ENCODE results near the gene C21orf91. TPM values are rescaled to one million over a fixed set of nuclear protein-coding genes. Genes with fewer than 3 reads are reported as not detected.

C21orf91 gene
- total RNA-seq, 2 experiments from 2014 or later = 67.9 to 75.2 TPM

DNA sequence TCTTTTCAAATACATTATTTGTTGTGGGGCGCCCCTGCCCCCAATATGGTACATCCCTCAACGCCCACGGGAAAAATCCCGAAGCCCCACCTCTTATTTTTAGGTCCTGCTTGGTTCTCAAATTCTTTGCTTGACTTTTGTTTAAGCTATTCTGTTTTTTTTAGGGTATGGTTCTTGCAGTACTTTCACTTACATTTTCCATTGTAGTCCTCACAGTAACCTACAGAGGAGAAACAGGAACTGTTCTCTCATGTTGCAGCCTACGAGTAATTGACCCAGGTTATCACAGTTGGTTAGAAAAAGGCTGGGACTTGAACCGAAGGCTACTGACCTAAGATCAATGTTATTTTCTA, 697 bp upstream of the C21orf91 start:
- Mint-ChIP-seq H3K27ac (peak overlapping the region; percentile 100), H3K4me1 (peaks cover 25% of the 10 kb centered on the region), H3K27me3 (no peaks in the 10 kb centered on the region), H3K9me3 (peaks cover 7% of the 10 kb centered on the region), H3K4me3 (peak overlapping the region; percentile 97), H3K36me3 (peaks cover 28% of the 10 kb centered on the region)
- POLR2A ChIA-PET = interaction anchor here (0.8 to 4.9 kb wide), 10 partner anchors 21 to 208 kb away, joined by 3 to 36 read pairs (median 14); no protein-coding TSS in a partner anchor
- DNase-seq = no peak
- ATAC-seq (ENCODE audit: low read depth) = peak; percentile 67

DNA sequence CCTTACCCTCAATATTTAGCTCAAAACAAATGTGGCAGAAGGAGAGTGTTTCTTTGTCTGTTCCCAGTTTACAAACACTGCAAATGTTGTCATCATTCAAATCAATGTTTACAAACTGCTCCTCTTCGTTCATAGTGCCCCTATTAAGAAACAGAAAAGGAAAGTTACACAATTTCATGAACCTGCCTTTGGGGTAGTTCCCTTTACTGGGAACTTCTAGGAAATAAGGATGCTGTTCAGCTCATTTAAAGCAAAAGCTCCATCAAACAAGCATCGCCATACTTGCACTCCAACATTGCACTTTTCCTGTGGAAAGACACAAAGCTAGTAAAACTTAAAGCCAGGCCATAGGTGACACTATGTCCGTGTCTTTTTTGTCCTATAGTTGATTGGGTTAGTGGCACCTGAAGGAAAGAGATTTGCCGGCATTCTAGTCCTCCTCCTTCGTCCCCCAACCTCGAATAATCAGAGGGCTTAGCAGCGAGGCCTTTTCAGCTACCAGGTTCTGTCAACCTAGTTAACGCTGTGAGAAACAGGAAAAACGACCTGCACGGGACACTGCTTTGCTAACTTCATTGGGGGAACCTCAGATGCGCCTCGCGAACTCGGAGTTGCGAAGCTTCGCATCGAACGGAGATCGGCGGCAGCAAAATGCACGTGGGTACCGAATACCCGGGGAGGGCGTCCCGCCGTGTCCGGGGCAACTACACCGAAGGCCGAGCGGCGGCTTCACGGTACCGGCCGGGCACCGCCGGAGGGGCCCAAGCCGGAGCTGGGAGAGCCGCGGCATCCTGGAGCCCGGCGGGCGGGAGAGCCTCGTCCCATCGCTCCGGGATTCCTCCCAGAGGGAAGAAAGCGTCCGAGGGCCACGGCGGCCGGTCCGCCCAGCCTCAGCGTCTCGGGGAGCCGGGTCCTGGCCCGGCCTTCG, 706 bp downstream of the C21orf91 start:
- DNase-seq = peak; percentile 66
- Mint-ChIP-seq H3K27me3 (no peaks in the 10 kb centered on the region), H3K4me1 (peaks cover 36% of the 10 kb centered on the region), H3K9me3 (no peaks in the 10 kb centered on the region), H3K36me3 (peaks cover 32% of the 10 kb centered on the region), H3K4me3 (peak overlapping the region; percentile 91), H3K27ac (peak overlapping the region; percentile 90)
- POLR2A ChIA-PET = interaction anchor here (0.7 to 4.9 kb wide), 16 partner anchors 8 to 207 kb away, joined by 3 to 36 read pairs (median 6); no protein-coding TSS in a partner anchor
- peak; percentile 18 for ATAC-seq (ENCODE audit: low read depth)

DNA sequence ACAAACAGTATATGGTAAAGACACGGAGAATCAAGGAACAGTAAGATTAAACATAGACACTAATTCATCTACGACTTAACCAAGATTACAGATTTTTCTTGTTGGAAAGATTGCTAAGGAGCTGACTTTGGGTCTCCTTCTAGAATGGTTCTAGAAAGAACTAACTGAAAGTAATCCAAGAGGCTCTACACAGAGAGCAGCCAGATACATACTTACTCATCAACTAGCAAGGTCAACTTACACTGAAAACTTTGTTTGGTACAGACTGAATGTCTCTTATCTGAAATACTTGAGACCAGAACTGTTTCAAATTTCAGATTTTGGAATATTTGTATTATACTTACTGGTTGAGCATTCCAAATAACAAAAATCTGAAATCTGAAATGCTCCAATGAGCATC, 5.8 kb downstream of the C21orf91 start:
- H3K4me1 Mint-ChIP-seq = peaks cover 42% of the 10 kb centered on the region
- no peaks in the 10 kb centered on the region for H3K27me3 Mint-ChIP-seq
- H3K9me3 Mint-ChIP-seq = peaks cover 14% of the 10 kb centered on the region
- H3K4me3 Mint-ChIP-seq = no peak overlapping the region
- H3K36me3 Mint-ChIP-seq = peaks cover 76% of the 10 kb centered on the region
- peak overlapping the region; percentile 8 for H3K27ac Mint-ChIP-seq
- POLR2A ChIA-PET = no interaction called here
- DNase-seq (no peak), ATAC-seq (ENCODE audit: low read depth) (no peak)

DNA sequence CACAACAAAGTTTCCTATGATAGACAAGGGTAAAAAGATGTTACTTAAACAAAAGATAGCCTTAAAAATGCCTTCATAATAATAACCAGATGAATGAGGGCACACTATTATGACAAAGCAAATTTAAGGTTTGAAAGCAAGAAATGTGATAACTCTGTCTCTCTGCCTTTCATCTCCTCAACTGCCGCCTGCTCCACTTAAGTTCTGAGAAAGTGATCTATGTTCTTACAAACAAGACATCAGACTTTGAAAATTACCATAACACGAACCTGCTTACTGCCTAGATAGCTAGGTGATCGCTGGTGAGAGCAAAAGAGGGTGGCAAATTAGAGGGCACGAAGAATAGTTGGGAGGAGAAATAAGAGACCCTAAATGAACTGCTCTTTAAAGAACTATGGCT, 13.2 kb downstream of the C21orf91 start:
- H3K27me3 Mint-ChIP-seq = no peaks in the 10 kb centered on the region
- H3K36me3 Mint-ChIP-seq = peaks cover 84% of the 10 kb centered on the region
- H3K9me3 Mint-ChIP-seq = peaks cover 17% of the 10 kb centered on the region
- DNase-seq = no peak
- POLR2A ChIA-PET = interaction anchor here (1.2 kb wide), 1 partner anchor 10 kb away, joined by 3 read pairs; no protein-coding TSS in a partner anchor
- H3K4me1 Mint-ChIP-seq = peaks cover 22% of the 10 kb centered on the region
- H3K27ac Mint-ChIP-seq = peak overlapping the region; percentile 71
- H3K4me3 Mint-ChIP-seq = no peak overlapping the region
- no peak for ATAC-seq (ENCODE audit: low read depth)

DNA sequence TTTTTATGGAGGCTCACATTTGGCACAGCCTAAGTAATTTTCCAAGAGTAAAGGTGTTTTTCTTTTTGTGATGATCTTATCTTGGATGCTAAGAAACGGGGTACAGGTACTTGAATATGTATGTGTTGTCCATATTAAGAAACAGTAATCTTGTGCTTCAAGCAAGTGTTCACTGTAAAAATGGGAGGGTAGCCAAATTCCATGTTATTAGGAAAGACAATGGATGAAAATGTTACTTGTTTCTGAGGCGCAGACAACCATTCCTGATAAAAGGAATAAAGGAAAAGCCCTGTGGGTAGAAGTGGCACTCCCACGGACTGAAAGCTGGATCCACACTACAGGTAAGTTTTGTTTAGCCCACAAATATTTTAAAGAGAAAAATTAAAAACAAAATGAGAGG, 15.6 kb downstream of the C21orf91 start:
- Mint-ChIP-seq H3K27me3 (no peaks in the 10 kb centered on the region), H3K27ac (no peak overlapping the region), H3K4me3 (no peak overlapping the region), H3K9me3 (peaks cover 7% of the 10 kb centered on the region), H3K4me1 (peaks cover 25% of the 10 kb centered on the region), H3K36me3 (peaks cover 69% of the 10 kb centered on the region)
- ATAC-seq (ENCODE audit: low read depth) = no peak
- DNase-seq = no peak
- POLR2A ChIA-PET = no interaction called here

DNA sequence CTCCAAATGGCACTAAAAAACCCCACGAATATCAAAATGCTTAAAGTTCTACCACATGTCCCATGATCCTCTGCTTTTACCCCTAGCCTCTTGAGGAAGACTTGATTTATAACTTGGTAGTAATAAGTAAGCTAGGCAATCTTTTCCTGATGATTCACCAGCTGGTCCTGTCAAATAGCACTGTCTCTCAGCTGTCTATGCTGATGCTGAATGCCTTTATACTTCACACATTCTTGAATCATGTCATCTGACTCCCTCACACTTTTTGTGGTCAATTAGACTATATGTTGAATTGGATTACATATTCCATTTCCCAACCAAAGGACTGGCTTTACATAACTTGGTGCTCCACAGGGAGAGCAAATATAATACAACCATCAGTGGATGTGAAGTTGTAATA, 16.6 kb downstream of the C21orf91 start:
- DNase-seq (no peak), ATAC-seq (ENCODE audit: low read depth) (no peak)
- no peak overlapping the region for H3K4me3 Mint-ChIP-seq
- peaks cover 60% of the 10 kb centered on the region for H3K36me3 Mint-ChIP-seq
- H3K9me3 Mint-ChIP-seq = peaks cover 5% of the 10 kb centered on the region
- H3K27ac Mint-ChIP-seq = no peak overlapping the region
- H3K27me3 Mint-ChIP-seq = no peaks in the 10 kb centered on the region
- H3K4me1 Mint-ChIP-seq = peaks cover 28% of the 10 kb centered on the region
- POLR2A ChIA-PET = interaction anchor here (1.3 kb wide), 1 partner anchor 14 kb away, joined by 3 read pairs; no protein-coding TSS in a partner anchor

DNA sequence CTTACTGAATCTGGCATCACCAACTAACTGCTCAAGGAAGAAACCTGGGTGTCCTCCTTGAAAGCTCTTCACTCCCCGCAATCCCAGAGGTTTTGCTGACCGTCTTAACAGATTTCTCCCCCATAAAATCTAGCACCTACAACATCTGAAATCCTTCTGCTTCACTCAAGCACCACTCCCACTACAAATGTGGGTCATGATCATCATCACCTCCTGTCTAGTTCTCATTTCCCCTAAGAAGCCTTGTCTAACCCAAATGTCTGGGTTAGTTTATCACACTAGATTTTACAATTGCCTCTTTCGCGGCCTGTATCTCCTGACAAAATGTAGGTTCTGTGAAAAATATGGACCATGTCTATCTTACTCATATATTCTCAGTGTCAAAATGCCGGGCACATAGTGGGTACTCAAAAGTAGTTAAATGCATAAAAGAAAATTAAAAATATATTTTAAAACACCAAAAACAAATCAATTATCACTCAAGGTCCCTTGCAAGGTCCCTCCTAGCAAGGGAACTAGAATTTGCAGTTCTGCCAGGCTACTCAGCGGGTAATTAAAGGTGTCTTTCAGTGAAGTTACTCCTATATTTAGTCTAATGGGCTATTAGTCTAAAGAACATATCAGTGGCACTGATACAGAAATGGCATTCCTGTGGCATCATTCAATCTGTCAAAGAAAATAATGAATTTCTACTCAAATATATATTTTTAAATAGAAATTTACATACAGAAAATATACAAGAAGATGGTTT, 19.6 kb downstream of the C21orf91 start:
- H3K4me3 Mint-ChIP-seq = peak overlapping the region; percentile 0

DNA sequence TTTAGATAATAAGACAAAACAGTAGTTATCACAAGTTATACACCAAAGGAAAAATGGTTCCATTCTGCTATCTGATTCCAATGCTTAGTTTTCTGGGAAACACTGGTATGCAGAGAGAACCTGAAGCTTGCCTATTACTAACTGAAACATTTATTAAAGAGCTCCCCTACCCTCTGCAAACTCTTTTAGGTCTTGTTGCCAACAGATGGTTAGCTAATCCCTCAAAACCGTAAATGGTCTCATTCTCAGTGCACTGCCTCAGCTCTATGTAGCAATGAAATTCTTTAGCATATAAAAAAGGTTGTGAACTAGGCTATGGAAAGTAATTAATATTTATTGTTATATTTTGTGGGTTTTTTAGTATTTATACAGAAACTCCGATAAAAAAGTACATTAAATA, 20.4 kb downstream of the C21orf91 start:
- H3K4me3 Mint-ChIP-seq = no peak overlapping the region
- no peaks in the 10 kb centered on the region for H3K9me3 Mint-ChIP-seq
- peaks cover 50% of the 10 kb centered on the region for H3K36me3 Mint-ChIP-seq
- POLR2A ChIA-PET = interaction anchor here (1.8 to 2.2 kb wide), 2 partner anchors 17 to 20 kb away, joined by 7 to 13 read pairs; partner anchors contain the start of gene C21orf91
- H3K27me3 Mint-ChIP-seq = no peaks in the 10 kb centered on the region
- DNase-seq = no peak
- no peak overlapping the region for H3K27ac Mint-ChIP-seq
- ATAC-seq (ENCODE audit: low read depth) = no peak
- peaks cover 42% of the 10 kb centered on the region for H3K4me1 Mint-ChIP-seq

More for the DNA sequence above, 19.6 kb downstream of the C21orf91 start:
- no peaks in the 10 kb centered on the region for H3K9me3 Mint-ChIP-seq
- no peak for ATAC-seq (ENCODE audit: low read depth)
- H3K27ac Mint-ChIP-seq = no peak overlapping the region
- H3K27me3 Mint-ChIP-seq = no peaks in the 10 kb centered on the region
- POLR2A ChIA-PET = interaction anchor here (0.7 to 2.2 kb wide), 3 partner anchors 18 to 23 kb away, joined by 3 to 13 read pairs (median 7); partner anchors contain the start of gene C21orf91
- no peak for DNase-seq
- peaks cover 40% of the 10 kb centered on the region for H3K4me1 Mint-ChIP-seq
- peaks cover 52% of the 10 kb centered on the region for H3K36me3 Mint-ChIP-seq

DNA sequence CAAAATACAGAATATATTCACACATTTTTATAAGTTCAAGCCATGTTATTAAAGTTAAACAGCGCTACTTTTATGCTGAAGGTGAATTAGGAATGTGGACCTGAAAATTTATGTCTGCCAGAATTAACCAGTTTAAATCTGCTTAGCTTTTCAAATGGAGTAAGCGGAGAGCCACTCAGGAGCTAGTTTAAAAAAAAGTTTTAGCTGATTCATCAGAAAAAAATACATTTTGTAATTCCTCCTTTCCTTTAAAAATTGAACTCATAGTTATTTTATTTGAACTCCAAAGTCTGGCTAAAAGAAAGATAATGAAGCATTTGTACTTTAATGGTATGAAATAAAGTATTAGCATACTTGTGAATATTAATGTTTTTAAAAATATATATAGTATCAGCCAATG, 21.2 kb downstream of the C21orf91 start:
- no peaks in the 10 kb centered on the region for H3K9me3 Mint-ChIP-seq
- no peaks in the 10 kb centered on the region for H3K27me3 Mint-ChIP-seq
- H3K4me3 Mint-ChIP-seq = no peak overlapping the region
- H3K4me1 Mint-ChIP-seq = peaks cover 44% of the 10 kb centered on the region
- POLR2A ChIA-PET = interaction anchor here (1.8 kb wide), 1 partner anchor 21 kb away, joined by 13 read pairs; the partner anchor contains the start of gene C21orf91
- ATAC-seq (ENCODE audit: low read depth) (no peak), DNase-seq (no peak)
- H3K27ac Mint-ChIP-seq = no peak overlapping the region
- peaks cover 50% of the 10 kb centered on the region for H3K36me3 Mint-ChIP-seq

DNA sequence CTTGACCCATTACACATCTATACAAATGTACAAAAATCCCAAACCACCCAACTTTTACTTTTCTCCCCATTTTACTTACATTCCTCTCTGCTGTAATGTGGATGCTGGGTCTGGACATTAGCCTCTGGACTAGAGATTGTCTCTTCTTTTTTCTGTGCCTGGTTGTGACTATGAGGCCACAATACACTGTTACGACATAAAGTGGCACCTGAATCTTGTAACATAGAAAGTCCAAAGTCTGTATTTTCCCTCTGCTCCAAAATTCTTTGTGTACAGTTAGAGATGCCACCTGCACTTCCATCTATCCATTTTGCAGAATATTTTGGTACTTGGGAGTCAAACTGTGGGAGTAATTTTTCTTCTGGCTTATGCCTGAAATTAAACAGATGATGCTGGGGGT, 22.7 kb downstream of the C21orf91 start:
- no peak for ATAC-seq (ENCODE audit: low read depth)
- DNase-seq = no peak
- H3K27ac Mint-ChIP-seq = peak overlapping the region; percentile 75
- no peaks in the 10 kb centered on the region for H3K9me3 Mint-ChIP-seq
- peaks cover 46% of the 10 kb centered on the region for H3K4me1 Mint-ChIP-seq
- no peak overlapping the region for H3K4me3 Mint-ChIP-seq
- H3K36me3 Mint-ChIP-seq = peaks cover 41% of the 10 kb centered on the region
- no peaks in the 10 kb centered on the region for H3K27me3 Mint-ChIP-seq
- POLR2A ChIA-PET = interaction anchor here (3.8 kb wide), 1 partner anchor 22 kb away, joined by 28 read pairs; the partner anchor contains the start of gene C21orf91

DNA sequence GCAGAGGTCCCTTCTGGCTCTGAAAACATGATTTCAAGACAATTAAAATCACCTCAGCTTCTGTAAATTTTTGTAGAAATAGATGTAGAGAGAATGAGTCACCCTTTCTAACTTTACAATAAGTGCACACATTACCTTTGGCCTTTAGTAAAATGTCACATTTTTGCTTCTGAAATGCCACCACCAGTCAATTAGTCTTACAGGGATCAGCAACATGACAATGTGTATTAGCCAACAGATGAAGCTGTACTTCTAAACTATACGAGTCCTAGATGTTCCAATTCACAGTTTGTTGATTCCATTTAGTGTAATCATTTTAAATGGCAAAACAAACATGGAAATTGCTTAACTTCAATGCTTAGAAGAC, 23.1 kb downstream of the C21orf91 start:
- H3K4me1 Mint-ChIP-seq = peaks cover 50% of the 10 kb centered on the region
- peak overlapping the region; percentile 85 for H3K27ac Mint-ChIP-seq
- no peaks in the 10 kb centered on the region for H3K9me3 Mint-ChIP-seq
- DNase-seq = no peak
- no peak for ATAC-seq (ENCODE audit: low read depth)
- peaks cover 42% of the 10 kb centered on the region for H3K36me3 Mint-ChIP-seq
- POLR2A ChIA-PET = interaction anchor here (2.4 to 3.8 kb wide), 2 partner anchors 15 to 23 kb away, joined by 17 to 28 read pairs; partner anchors contain the start of gene C21orf91
- H3K27me3 Mint-ChIP-seq = no peaks in the 10 kb centered on the region
- peak overlapping the region; percentile 79 for H3K4me3 Mint-ChIP-seq

DNA sequence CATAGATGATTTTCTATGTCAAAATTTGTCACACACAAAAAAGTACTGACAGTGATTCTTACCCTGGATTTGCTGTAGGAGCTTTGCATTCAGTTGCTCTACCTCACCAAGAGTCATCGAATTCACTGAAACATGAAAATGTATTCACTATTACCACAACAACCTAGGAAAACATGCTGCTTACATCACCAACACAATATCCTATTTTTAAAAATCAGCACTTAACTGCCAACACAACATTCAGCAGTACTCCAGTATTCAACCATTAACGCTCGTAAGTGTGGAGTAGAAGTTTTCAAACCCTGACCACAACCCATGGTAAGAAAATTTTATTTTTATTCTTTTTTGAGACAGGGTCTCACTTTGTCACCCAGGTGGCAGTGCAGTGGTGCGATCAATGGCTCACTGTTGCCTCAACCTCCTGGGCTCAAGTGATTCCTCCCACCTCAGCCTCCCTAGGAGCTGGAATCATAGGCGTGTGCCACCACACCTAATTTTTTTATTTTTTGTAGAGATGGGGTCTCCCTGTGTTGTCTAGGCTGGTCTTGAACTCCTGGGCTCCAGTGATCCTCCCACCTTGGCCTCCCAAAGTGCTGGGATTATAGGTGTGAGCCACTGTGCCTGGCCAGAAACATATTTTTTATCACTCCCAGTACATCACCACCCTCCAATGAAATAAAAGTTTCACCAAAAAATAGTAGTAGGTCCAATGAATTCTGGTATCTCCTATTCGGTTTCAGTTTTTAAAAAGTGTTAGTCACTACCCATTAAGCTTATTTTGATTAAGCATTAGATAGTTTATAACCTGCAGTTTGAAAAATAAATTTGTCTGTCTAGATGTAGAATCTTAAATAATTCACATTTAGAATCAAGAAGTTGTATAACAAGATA, 23.8 kb downstream of the C21orf91 start:
- no peaks in the 10 kb centered on the region for H3K9me3 Mint-ChIP-seq
- ATAC-seq (ENCODE audit: low read depth) = no peak
- H3K27me3 Mint-ChIP-seq = no peaks in the 10 kb centered on the region
- peaks cover 52% of the 10 kb centered on the region for H3K4me1 Mint-ChIP-seq
- peak overlapping the region; percentile 79 for H3K4me3 Mint-ChIP-seq
- DNase-seq = no peak
- POLR2A ChIA-PET = interaction anchor here (0.6 to 3.8 kb wide), 4 partner anchors 14 to 106 kb away, joined by 4 to 28 read pairs (median 10); partner anchors contain the start of gene C21orf91
- peaks cover 42% of the 10 kb centered on the region for H3K36me3 Mint-ChIP-seq
- H3K27ac Mint-ChIP-seq = peak overlapping the region; percentile 85
